HCT116 (cell line): Measurements from ENCODE around the gene NCOA1. TPM values are rescaled to one million over a fixed set of nuclear protein-coding genes. Genes with fewer than 3 reads are reported as not detected.

Source experiments
- ATAC-seq: fragments of 200-7000 bp; cut with Tn5 transposase; 2 replicates; pipeline ENCODE4 v1.9.1; 2020; ENCODE audit warnings: mild to moderate bottlenecking, moderate library complexity
- BruUV-seq: library from RNA; stranded (reverse); fragments of 400-500 nt; replicated peaks from 2 replicates; lab custom pipeline; 2021; lab: Mats Ljungman, UMichigan
- CTCF ChIA-PET: fragments of 300-600 bp; sonication (Branson Sonifier 250); formaldehyde crosslinking; loops from one replicate; lab custom pipeline; 2021; ENCODE audit warnings: antibody characterized with exemption; lab: Charles Lee
- POLR2A ChIA-PET: fragments of 300-600, 350-600 bp; sonication (Branson Sonifier 250); formaldehyde crosslinking; loops from one replicate; lab custom pipeline; 2021; ENCODE audit warnings: antibody characterized with exemption; lab: Charles Lee
- RAD21 ChIA-PET, 2 experiments: fragments of 300-600 bp; sonication (Branson Sonifier 250); formaldehyde crosslinking; loops; one replicate each; lab custom pipeline; 2023; ENCODE audit warnings: low total read pairs in 2 of 2; ENCODE audit not compliant: uncharacterized antibody in 2 of 2, unreplicated experiment in 2 of 2, low non-redundant PET in 1 of 2; lab: Charles Lee
- DNase-seq: peaks from one replicate; pipeline ENCODE4 v3.0.0-alpha.2; 2010; ENCODE audit warnings: low read depth, low spot score
- H2AFZ ChIP-seq: fragments of 200-600 bp; shearing (Covaris generic), sonication (generic); 2 replicates; pipeline ENCODE4 v1.6.1; 2017; ENCODE audit warnings: low read depth, mixed run types, mixed read lengths, antibody characterized with exemption, low read length; ENCODE audit not compliant: poor library complexity, severe bottlenecking
- H3K27ac ChIP-seq: 2 replicates; pipeline ENCODE4 v1.5.1; 2012; ENCODE audit warnings: low read depth, low read length
- H3K27me3 ChIP-seq: fragments of 200-600 bp; sonication (generic); 2 replicates; pipeline ENCODE4 v1.6.1; 2016; ENCODE audit warnings: mixed run types, low read length, mixed read lengths; ENCODE audit not compliant: insufficient read depth
- H3K36me3 ChIP-seq, 2 experiments: fragments of 200-500 bp in 1 of 2; fragments of 200-600 bp in 1 of 2; sonication (Bioruptor generic) in 1 of 2; sonication (generic) in 1 of 2; 2 replicates each; pipeline versions ENCODE4 v1.5.1 to v1.6.1; 2014 to 2016; ENCODE audit warnings: low read length in 2 of 2, inconsistent platforms in 1 of 2, mixed read lengths in 1 of 2, mixed run types in 1 of 2; ENCODE audit not compliant: insufficient read depth in 2 of 2, control insufficient read depth in 1 of 2
- H3K4me1 ChIP-seq, 2 experiments: fragments of 200-600 bp in 1 of 2; sonication (generic) in 1 of 2; 2 replicates each; pipeline versions ENCODE4 v1.5.1 to v1.6.1; 2012 to 2017; ENCODE audit warnings: low read length in 2 of 2, inconsistent platforms in 1 of 2, mild to moderate bottlenecking in 1 of 2, mixed read lengths in 1 of 2, mixed run types in 1 of 2, moderate library complexity in 1 of 2; ENCODE audit not compliant: insufficient read depth in 2 of 2, control insufficient read depth in 1 of 2
- H3K4me2 ChIP-seq: fragments of 200-600 bp; sonication (generic); 2 replicates; pipeline ENCODE4 v1.6.1; 2017; ENCODE audit warnings: mixed run types, low read length, mixed read lengths
- H3K4me3 ChIP-seq, 2 experiments: fragments of 200-600 bp in 1 of 2; sonication (generic) in 1 of 2; replicated peaks in 1 of 2; 2 replicates each; pipeline ENCODE4 v1.5.1; 2011 to 2016; ENCODE audit warnings: low read length in 2 of 2, control low read depth in 1 of 2, low read depth in 1 of 2, mild to moderate bottlenecking in 1 of 2, mixed read lengths in 1 of 2, mixed run types in 1 of 2
- H3K79me2 ChIP-seq: fragments of 200-600 bp; sonication (generic); 2 replicates; pipeline ENCODE4 v1.6.1; 2017; ENCODE audit warnings: mild to moderate bottlenecking, mixed run types, low read length, moderate library complexity, mixed read lengths; ENCODE audit not compliant: insufficient read depth
- H3K9ac ChIP-seq: fragments of 200-600 bp; sonication (generic); 2 replicates; pipeline ENCODE4 v1.6.1; 2016; ENCODE audit warnings: low read length, mixed read lengths
- H3K9me2 ChIP-seq: fragments of 200-600 bp; sonication (generic), shearing (Covaris generic); 2 replicates; pipeline ENCODE4 v1.6.1; 2017; ENCODE audit warnings: mixed run types, mild to moderate bottlenecking, moderate library complexity; ENCODE audit not compliant: insufficient read depth
- H3K9me3 ChIP-seq, 2 experiments: fragments of 200-500 bp in 1 of 2; fragments of 200-600 bp in 1 of 2; sonication (Bioruptor generic) in 1 of 2; sonication (generic) in 1 of 2; 2 replicates each; pipeline ENCODE4 v1.6.1; 2014 to 2017; ENCODE audit warnings: low read length in 2 of 2, mixed read lengths in 2 of 2, inconsistent platforms in 1 of 2, low read depth in 1 of 2, mild to moderate bottlenecking in 1 of 2, mixed run types in 1 of 2, moderate library complexity in 1 of 2; ENCODE audit not compliant: control insufficient read depth in 1 of 2, insufficient read depth in 1 of 2
- H4K20me1 ChIP-seq: fragments of 200-600 bp; sonication (generic), shearing (Covaris generic); 2 replicates; pipeline ENCODE4 v1.6.1; 2017; ENCODE audit warnings: mixed run types, mild to moderate bottlenecking, moderate library complexity; ENCODE audit not compliant: insufficient read depth
- CBX3 ChIP-seq: IDR thresholded peaks from 2 replicates; pipeline ENCODE4 v1.6.1; 2012; ENCODE audit warnings: low read depth
- CEBPB ChIP-seq: IDR thresholded peaks from 2 replicates; pipeline ENCODE4 v1.6.1; 2012; ENCODE audit warnings: low read depth
- EGR1 ChIP-seq: IDR thresholded peaks from 2 replicates; pipeline ENCODE4 v1.6.1; 2012; ENCODE audit warnings: low read depth
- ELF1 ChIP-seq: IDR thresholded peaks from 2 replicates; pipeline ENCODE4 v1.6.1; 2012; ENCODE audit warnings: low read depth, borderline replicate concordance
- EZH2 ChIP-seq: fragments of 200-600 bp; sonication (generic); IDR thresholded peaks from 2 replicates; pipeline ENCODE4 v1.6.1; 2017; ENCODE audit warnings: antibody characterized with exemption, mixed run types
- EZH2phosphoT487 ChIP-seq: fragments of 200-600 bp; IDR thresholded peaks from 2 replicates; pipeline ENCODE4 v1.6.1; 2018; ENCODE audit warnings: antibody characterized with exemption, borderline replicate concordance
- FOSL1 ChIP-seq: IDR thresholded peaks from 2 replicates; pipeline ENCODE4 v1.6.1; 2012; ENCODE audit warnings: low read depth
- JUND ChIP-seq: IDR thresholded peaks from 2 replicates; pipeline ENCODE4 v1.6.1; 2012
- POLR2AphosphoS5 ChIP-seq: IDR thresholded peaks from 2 replicates; pipeline ENCODE4 v1.6.1; 2011; ENCODE audit warnings: mild to moderate bottlenecking, low read depth, low read length, moderate library complexity
- RAD21 ChIP-seq: IDR thresholded peaks from 2 replicates; pipeline ENCODE4 v1.6.1; 2012; ENCODE audit warnings: low read depth, mild to moderate bottlenecking
- SIN3A ChIP-seq: IDR thresholded peaks from 2 replicates; pipeline ENCODE4 v1.6.1; 2012; ENCODE audit warnings: low read depth
- SRF ChIP-seq: IDR thresholded peaks from 2 replicates; pipeline ENCODE4 v1.6.1; 2012; ENCODE audit warnings: low read depth
- TCF7L2 ChIP-seq: IDR thresholded peaks from 2 replicates; pipeline ENCODE4 v1.7.0; 2011; ENCODE audit warnings: borderline replicate concordance, inconsistent platforms; ENCODE audit not compliant: insufficient read depth, insufficient read length; ENCODE audit errors: extremely low read depth
- YY1 ChIP-seq: IDR thresholded peaks from 2 replicates; pipeline ENCODE4 v1.6.1; 2011; ENCODE audit warnings: low read length, low read depth, moderate library complexity, mild to moderate bottlenecking; ENCODE audit not compliant: insufficient replicate concordance; ENCODE audit errors: extremely low read depth
- ZFX ChIP-seq: fragments of 450-650 bp; IDR thresholded peaks from 2 replicates; pipeline ENCODE4 v1.6.1; 2017
- ZNF274 ChIP-seq: fragments of 200-500 bp; sonication (Bioruptor generic); IDR thresholded peaks from 2 replicates; pipeline ENCODE4 v1.6.1; 2014; ENCODE audit warnings: mild to moderate bottlenecking, low read depth, low read length, inconsistent platforms
- intact Hi-C: fragments of 100-400 bp; cut with micrococcal nuclease; formaldehyde crosslinking; loops from 2 replicates; pipeline ENCODE4 v1.10.0; 2022
- total RNA-seq: library from RNA; stranded (reverse); gene quantifications from one replicate; pipeline ENCODE4 v1.2.1, GENCODE V29; 2021; ENCODE audit not compliant: unreplicated experiment
- TF ChIP-seq, protein P1 (sequence below): IDR thresholded peaks from 2 replicates; pipeline ENCODE4 v1.6.1; 2012
- TF ChIP-seq, protein P2 (sequence below): IDR thresholded peaks from 2 replicates; pipeline ENCODE4 v1.6.1; 2012; ENCODE audit warnings: low read depth
- TF ChIP-seq, protein P3 (sequence below): IDR thresholded peaks from 2 replicates; pipeline ENCODE4 v1.6.1; 2012

Gene NCOA1
- total RNA-seq, 1 experiment from 2014 or later, result 10.4 TPM

DNA sequence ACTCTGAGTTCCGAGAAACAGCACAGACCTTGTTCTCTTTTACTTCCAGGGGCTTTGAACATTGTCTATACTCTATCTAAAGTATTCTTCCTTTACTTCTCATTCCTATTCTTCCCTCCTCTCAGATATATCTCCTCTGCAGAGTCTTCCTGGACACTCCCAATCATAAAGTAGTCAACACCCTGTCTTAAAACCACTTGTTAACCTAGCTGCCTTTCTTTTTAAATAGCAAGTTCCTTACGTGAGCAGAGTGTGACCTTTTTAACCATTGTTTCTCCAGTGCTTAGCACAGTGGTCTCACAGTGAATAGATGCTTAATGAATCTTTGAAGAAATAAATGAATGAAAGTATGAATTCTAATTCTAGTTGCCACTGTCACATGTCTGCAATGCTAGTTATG, 254.8 kb downstream of the NCOA1 start:
- no peak overlapping the region for H3K27ac ChIP-seq
- H4K20me1 ChIP-seq, result no peaks in the 10 kb centered on the region
- DNase-seq (no peak), ATAC-seq (no peak)
- no peaks in the 10 kb centered on the region for H3K9me3 ChIP-seq
- H3K4me2 ChIP-seq, result no peak overlapping the region
- no TSS peak for BruUV-seq
- ChIA-PET POLR2A (no interaction called here), RAD21 (no interaction called here), CTCF (no interaction called here)
- TF ChIP-seq TCF7L2, result no peak
- TF ChIP-seq ZNF274, result no peak
- no peak for TF ChIP-seq JUND
- TF ChIP-seq YY1, result no peak
- no peak for TF ChIP-seq ELF1
- TF ChIP-seq RAD21, result no peak
- no peak for TF ChIP-seq EGR1
- no peak for TF ChIP-seq SIN3A
- H3K79me2 ChIP-seq, result no peaks in the 10 kb centered on the region
- intact Hi-C loops, result no loop called here
- no peaks in the 10 kb centered on the region for H3K27me3 ChIP-seq
- no peak overlapping the region for H2AFZ ChIP-seq
- H3K4me3 ChIP-seq, result no peak overlapping the region
- H3K9me2 ChIP-seq, result no peaks in the 10 kb centered on the region
- no peaks in the 10 kb centered on the region for H3K36me3 ChIP-seq
- H3K4me1 ChIP-seq, result no peaks in the 10 kb centered on the region
- H3K9ac ChIP-seq, result no peak overlapping the region

DNA sequence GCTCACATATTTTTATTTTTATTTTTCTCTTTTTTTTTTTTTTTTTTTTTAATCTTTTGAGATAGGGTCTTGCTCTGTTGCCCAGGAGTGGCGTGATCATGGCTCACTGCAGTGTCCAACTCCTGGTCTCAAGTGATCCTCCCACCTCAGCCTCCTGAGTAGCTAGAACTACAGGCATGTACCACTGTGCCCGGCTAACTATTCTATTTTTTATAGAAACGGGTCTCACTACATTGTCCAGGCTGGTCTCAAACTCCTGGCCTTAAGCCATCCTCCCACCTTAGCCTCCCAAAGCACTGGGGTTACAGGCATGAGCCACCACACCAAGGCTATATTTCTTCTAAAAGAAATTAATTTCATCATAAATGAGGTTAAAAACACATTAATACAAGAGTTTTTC, 256.2 kb downstream of the NCOA1 start:
- intact Hi-C loops, result no loop called here
- ChIA-PET CTCF (no interaction called here), RAD21 (no interaction called here), POLR2A (no interaction called here)
- no peaks in the 10 kb centered on the region for H3K36me3 ChIP-seq
- no peak overlapping the region for H2AFZ ChIP-seq
- H3K9me3 ChIP-seq, result no peaks in the 10 kb centered on the region
- no peaks in the 10 kb centered on the region for H3K27me3 ChIP-seq
- H3K79me2 ChIP-seq, result no peaks in the 10 kb centered on the region
- no TSS peak for BruUV-seq
- H3K4me3 ChIP-seq, result no peak overlapping the region
- H3K27ac ChIP-seq, result no peak overlapping the region
- DNase-seq (no peak), ATAC-seq (no peak)
- H4K20me1 ChIP-seq, result no peaks in the 10 kb centered on the region
- no peaks in the 10 kb centered on the region for H3K4me1 ChIP-seq
- H3K9ac ChIP-seq, result no peak overlapping the region
- H3K9me2 ChIP-seq, result no peaks in the 10 kb centered on the region
- no peak for TF ChIP-seq CBX3
- TF ChIP-seq EZH2, result no peak
- no peak for TF ChIP-seq SIN3A
- TF ChIP-seq ZFX, result no peak
- no peak for TF ChIP-seq JUND
- TF ChIP-seq SRF, result no peak
- no peak for TF ChIP-seq EZH2phosphoT487
- TF ChIP-seq, protein P1, sequence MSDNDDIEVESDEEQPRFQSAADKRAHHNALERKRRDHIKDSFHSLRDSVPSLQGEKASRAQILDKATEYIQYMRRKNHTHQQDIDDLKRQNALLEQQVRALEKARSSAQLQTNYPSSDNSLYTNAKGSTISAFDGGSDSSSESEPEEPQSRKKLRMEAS, result no peak
- TF ChIP-seq ELF1, result no peak
- TF ChIP-seq ZNF274, result no peak
- TF ChIP-seq EGR1, result no peak
- no peak for TF ChIP-seq CEBPB
- TF ChIP-seq, protein P2, sequence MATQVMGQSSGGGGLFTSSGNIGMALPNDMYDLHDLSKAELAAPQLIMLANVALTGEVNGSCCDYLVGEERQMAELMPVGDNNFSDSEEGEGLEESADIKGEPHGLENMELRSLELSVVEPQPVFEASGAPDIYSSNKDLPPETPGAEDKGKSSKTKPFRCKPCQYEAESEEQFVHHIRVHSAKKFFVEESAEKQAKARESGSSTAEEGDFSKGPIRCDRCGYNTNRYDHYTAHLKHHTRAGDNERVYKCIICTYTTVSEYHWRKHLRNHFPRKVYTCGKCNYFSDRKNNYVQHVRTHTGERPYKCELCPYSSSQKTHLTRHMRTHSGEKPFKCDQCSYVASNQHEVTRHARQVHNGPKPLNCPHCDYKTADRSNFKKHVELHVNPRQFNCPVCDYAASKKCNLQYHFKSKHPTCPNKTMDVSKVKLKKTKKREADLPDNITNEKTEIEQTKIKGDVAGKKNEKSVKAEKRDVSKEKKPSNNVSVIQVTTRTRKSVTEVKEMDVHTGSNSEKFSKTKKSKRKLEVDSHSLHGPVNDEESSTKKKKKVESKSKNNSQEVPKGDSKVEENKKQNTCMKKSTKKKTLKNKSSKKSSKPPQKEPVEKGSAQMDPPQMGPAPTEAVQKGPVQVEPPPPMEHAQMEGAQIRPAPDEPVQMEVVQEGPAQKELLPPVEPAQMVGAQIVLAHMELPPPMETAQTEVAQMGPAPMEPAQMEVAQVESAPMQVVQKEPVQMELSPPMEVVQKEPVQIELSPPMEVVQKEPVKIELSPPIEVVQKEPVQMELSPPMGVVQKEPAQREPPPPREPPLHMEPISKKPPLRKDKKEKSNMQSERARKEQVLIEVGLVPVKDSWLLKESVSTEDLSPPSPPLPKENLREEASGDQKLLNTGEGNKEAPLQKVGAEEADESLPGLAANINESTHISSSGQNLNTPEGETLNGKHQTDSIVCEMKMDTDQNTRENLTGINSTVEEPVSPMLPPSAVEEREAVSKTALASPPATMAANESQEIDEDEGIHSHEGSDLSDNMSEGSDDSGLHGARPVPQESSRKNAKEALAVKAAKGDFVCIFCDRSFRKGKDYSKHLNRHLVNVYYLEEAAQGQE, result no peak
- no peak for TF ChIP-seq POLR2AphosphoS5
- TF ChIP-seq, protein P3, sequence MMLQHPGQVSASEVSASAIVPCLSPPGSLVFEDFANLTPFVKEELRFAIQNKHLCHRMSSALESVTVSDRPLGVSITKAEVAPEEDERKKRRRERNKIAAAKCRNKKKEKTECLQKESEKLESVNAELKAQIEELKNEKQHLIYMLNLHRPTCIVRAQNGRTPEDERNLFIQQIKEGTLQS, result no peak
- no peak for TF ChIP-seq TCF7L2
- no peak for TF ChIP-seq FOSL1
- H3K4me2 ChIP-seq, result no peak overlapping the region
